Activated T-cell treated with anti-CD3 and anti-CD28 coated beads, Interleukin-2, amount 50 U/mL, for 24 hours (primary cell): ENCODE data around the gene B4GALNT1.
A peak's percentile ranks its signal among the peaks of the same experiment; 100 is the strongest.
"Not testable (repeated sequence)": the region's sequence is repeated elsewhere in the genome, so short reads cannot be mapped to it uniquely, and the experiment has no call there.

Experiments used
- DNase-seq: peaks from one replicate; pipeline ENCODE4 v3.0.0-alpha.2; 2020
- H3K27ac Mint-ChIP-seq: 2 replicates; pipeline ENCODE4 v1.8.0; 2020; ENCODE audit warnings: mild to moderate bottlenecking, mixed read lengths
- H3K27me3 Mint-ChIP-seq: 2 replicates; pipeline ENCODE4 v1.8.0; 2020; ENCODE audit warnings: mixed read lengths
- H3K36me3 Mint-ChIP-seq: 2 replicates; pipeline ENCODE4 v1.8.0; 2020; ENCODE audit warnings: low read depth, mixed read lengths
- H3K4me1 Mint-ChIP-seq: 2 replicates; pipeline ENCODE4 v1.8.0; 2020; ENCODE audit warnings: low read depth, mixed read lengths
- H3K4me3 Mint-ChIP-seq: 2 replicates; pipeline ENCODE4 v1.8.0; 2020; ENCODE audit warnings: mild to moderate bottlenecking, moderate library complexity, mixed read lengths
- H3K9me3 Mint-ChIP-seq: 2 replicates; pipeline ENCODE4 v1.8.0; 2020; ENCODE audit warnings: mixed read lengths

B4GALNT1 gene

GRCh38 chr12:57593187-57593586, 39.8 kb downstream of the B4GALNT1 start:
- Mint-ChIP-seq H3K4me3 (no peak overlapping the region), H3K27ac (no peak overlapping the region), H3K27me3 (no peaks in the 10 kb centered on the region), H3K4me1 (peaks cover 28% of the 10 kb centered on the region), H3K36me3 (peaks cover 43% of the 10 kb centered on the region), H3K9me3 (no peaks in the 10 kb centered on the region)
- no peak for DNase-seq

- Mint-ChIP-seq H3K27me3 (no peaks in the 10 kb centered on the region), H3K9me3 (no peaks in the 10 kb centered on the region), H3K36me3 (peaks cover 40% of the 10 kb centered on the region), H3K4me1 (peaks cover 28% of the 10 kb centered on the region), H3K4me3 (peak overlapping the region; percentile 87), H3K27ac (no peak overlapping the region)
- no peak for DNase-seq
Measured at GRCh38 chr12:57592551-57593165, 40.3 kb downstream of the B4GALNT1 start.

GRCh38 chr12:57591782-57592325, 41.1 kb downstream of the B4GALNT1 start:
- Mint-ChIP-seq H3K27me3 (no peaks in the 10 kb centered on the region), H3K36me3 (peaks cover 32% of the 10 kb centered on the region), H3K4me3 (peak overlapping the region; percentile 87), H3K27ac (peak overlapping the region; percentile 84), H3K4me1 (peaks cover 28% of the 10 kb centered on the region), H3K9me3 (no peaks in the 10 kb centered on the region)
- no peak for DNase-seq

GRCh38 chr12:57590864-57591781, 41.9 kb downstream of the B4GALNT1 start, which contains the start of gene PIP4K2C:
TSS of gene PIP4K2C (plus strand) at chr12:57591192. CDS start at chr12:57591290, 98 bp downstream.
- H3K9me3 Mint-ChIP-seq: no peaks in the 10 kb centered on the region
- peak; percentile 87 for DNase-seq
- peak within 1 kb of the TSS; percentile 87 for H3K4me3 Mint-ChIP-seq
- H3K36me3 Mint-ChIP-seq: peaks cover 26% of the 10 kb centered on the region
- H3K27me3 Mint-ChIP-seq: no peaks in the 10 kb centered on the region
- peaks cover 28% of the 10 kb centered on the region for H3K4me1 Mint-ChIP-seq
- H3K27ac Mint-ChIP-seq: peak within 1 kb of the TSS; percentile 86

- peak overlapping the region; percentile 86 for H3K27ac Mint-ChIP-seq
Measured at GRCh38 chr12:57590479-57590863, 42.5 kb downstream of the B4GALNT1 start.

GRCh38 chr12:57588951-57589610, 43.9 kb downstream of the B4GALNT1 start:
- H3K4me3 Mint-ChIP-seq, H3K9me3 Mint-ChIP-seq, H3K36me3 Mint-ChIP-seq, H3K27me3 Mint-ChIP-seq, DNase-seq, H3K27ac Mint-ChIP-seq: not testable (repeated sequence)
- peaks cover 27% of the 10 kb centered on the region for H3K4me1 Mint-ChIP-seq

More at GRCh38 chr12:57590479-57590863, 42.5 kb downstream of the B4GALNT1 start:
- no peaks in the 10 kb centered on the region for H3K9me3 Mint-ChIP-seq
- H3K36me3 Mint-ChIP-seq: peaks cover 20% of the 10 kb centered on the region
- no peaks in the 10 kb centered on the region for H3K27me3 Mint-ChIP-seq
- no peak for DNase-seq
- H3K4me1 Mint-ChIP-seq: peaks cover 28% of the 10 kb centered on the region
- H3K4me3 Mint-ChIP-seq: peak overlapping the region; percentile 87

- Mint-ChIP-seq H3K27ac (no peak overlapping the region), H3K9me3 (no peaks in the 10 kb centered on the region), H3K4me1 (peaks cover 15% of the 10 kb centered on the region), H3K27me3 (peaks cover 3% of the 10 kb centered on the region), H3K36me3 (peaks cover 5% of the 10 kb centered on the region), H3K4me3 (no peak overlapping the region)
- DNase-seq: no peak
Measured at GRCh38 chr12:57586832-57587429, 46.1 kb downstream of the B4GALNT1 start.

DNA sequence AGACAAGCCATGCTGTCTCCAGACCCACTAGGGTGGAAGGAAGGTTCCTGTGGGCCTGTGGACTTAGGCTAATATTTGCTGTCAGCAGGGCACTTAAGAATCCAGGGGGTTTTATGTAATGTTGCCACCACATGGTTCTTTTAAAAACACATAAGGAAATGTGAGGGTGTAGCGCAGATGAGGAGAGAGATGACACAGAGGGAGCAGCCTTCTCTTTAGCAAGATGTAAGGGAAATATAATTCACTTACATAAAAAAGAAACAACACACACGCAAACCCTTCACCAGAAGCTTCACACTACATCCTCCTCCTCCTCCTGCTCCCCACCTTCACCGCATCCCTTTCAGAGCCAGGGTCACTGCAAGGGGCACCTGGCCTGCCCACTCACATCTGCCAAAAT, 46.9 kb downstream of the B4GALNT1 start:
- no peaks in the 10 kb centered on the region for H3K9me3 Mint-ChIP-seq
- no peak overlapping the region for H3K4me3 Mint-ChIP-seq
- peaks cover 3% of the 10 kb centered on the region for H3K27me3 Mint-ChIP-seq
- H3K4me1 Mint-ChIP-seq: peaks cover 10% of the 10 kb centered on the region
- H3K27ac Mint-ChIP-seq: no peak overlapping the region
- DNase-seq: no peak
- H3K36me3 Mint-ChIP-seq: peaks cover 1% of the 10 kb centered on the region

DNA sequence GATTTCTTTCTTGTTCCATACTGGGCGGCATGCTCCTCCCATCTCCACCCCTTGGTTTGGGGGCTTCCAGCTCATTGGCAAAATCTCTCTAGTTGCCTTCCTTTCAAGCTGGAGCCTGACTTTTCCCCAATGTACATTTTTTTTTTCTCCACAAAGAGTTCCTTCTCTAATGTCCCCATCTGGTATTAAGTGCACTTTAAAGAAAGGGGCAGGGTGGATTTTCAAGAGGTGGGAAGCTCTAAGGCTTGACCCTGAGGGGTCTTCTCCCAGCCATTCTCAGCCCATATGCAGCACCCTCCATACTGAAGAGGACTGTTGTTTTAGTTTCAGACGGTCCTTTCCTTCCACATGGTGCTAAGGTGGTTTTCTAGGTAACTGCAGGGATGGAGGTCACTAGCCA, 47.8 kb downstream of the B4GALNT1 start:
- Mint-ChIP-seq H3K4me3 (no peak overlapping the region), H3K9me3 (no peaks in the 10 kb centered on the region), H3K4me1 (peaks cover 3% of the 10 kb centered on the region), H3K27ac (no peak overlapping the region), H3K36me3 (no peaks in the 10 kb centered on the region), H3K27me3 (peaks cover 3% of the 10 kb centered on the region)
- no peak for DNase-seq

- Mint-ChIP-seq H3K4me3 (no peak overlapping the region), H3K27me3 (peaks cover 3% of the 10 kb centered on the region), H3K9me3 (no peaks in the 10 kb centered on the region), H3K36me3 (no peaks in the 10 kb centered on the region), H3K4me1 (peaks cover 3% of the 10 kb centered on the region), H3K27ac (no peak overlapping the region)
- no peak for DNase-seq
Measured at GRCh38 chr12:57584690-57585089, 48.3 kb downstream of the B4GALNT1 start.

- Mint-ChIP-seq H3K9me3 (no peaks in the 10 kb centered on the region), H3K4me1 (peaks cover 3% of the 10 kb centered on the region), H3K27ac (no peak overlapping the region), H3K4me3 (no peak overlapping the region), H3K36me3 (no peaks in the 10 kb centered on the region), H3K27me3 (peaks cover 3% of the 10 kb centered on the region)
- DNase-seq: no peak
Measured at GRCh38 chr12:57584050-57584449, 49.0 kb downstream of the B4GALNT1 start.

DNA sequence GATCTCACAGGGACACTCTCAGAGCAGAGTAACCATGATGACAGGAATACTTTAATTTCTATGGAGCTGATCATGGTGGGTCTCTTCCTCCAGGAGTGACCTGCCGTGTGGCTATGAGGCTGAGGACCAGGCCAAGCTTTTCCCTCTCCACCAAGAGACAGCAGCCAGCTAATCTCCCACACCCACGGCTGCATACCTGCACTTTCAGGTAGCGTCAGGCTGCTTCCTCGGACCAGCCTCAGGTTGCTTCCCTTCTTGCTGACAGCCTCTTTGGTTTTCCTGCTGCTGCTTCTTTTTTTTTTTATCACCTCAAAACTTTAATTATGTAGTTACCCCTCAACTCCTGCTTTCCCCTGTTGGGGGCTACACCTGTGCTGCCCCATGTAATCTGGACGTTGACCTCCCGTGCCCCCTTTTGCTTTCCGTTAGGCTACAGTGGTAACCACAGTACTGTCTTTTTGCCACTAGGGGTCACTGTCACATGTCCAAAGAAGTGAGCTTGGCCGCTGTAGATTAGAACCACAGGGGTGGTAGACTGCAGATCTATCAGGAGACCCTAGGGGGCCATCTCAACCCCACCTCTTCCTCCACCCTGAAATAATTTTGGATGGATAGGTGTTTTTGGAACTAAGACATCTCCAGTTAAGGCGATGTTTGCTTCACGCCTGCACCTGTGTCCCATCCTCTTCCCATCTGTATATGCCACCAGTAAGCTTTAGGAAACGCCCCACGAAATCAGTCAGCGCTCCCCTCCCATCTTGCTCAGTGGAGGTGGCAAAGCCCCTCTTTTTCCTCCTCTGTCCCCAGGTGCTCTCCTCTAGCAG, 49.8 kb downstream of the B4GALNT1 start:
- Mint-ChIP-seq H3K27ac (no peak overlapping the region), H3K4me1 (peaks cover 3% of the 10 kb centered on the region), H3K9me3 (no peaks in the 10 kb centered on the region), H3K4me3 (no peak overlapping the region), H3K36me3 (no peaks in the 10 kb centered on the region), H3K27me3 (peaks cover 3% of the 10 kb centered on the region)
- peak; percentile 57 for DNase-seq

DNA sequence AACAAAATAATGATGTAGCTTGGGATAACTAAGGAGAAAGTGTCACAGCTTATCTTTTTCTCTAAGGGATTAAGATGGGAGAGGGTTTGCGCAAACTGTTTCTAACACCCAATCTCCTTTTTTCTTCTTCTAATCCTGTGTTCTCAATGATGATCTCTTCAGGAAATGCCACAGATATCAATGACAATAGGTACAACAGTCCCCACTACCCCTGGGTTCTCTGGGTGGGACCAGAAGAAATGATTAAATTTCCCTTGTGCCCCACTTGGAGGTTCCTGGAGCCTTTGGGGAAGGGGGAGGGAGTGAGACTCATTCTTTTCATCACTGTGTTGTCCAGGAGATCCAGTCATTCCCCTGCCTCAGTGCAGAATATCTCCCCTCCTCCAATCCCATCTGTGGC, 50.6 kb downstream of the B4GALNT1 start:
- peaks cover 3% of the 10 kb centered on the region for H3K4me1 Mint-ChIP-seq
- peaks cover 3% of the 10 kb centered on the region for H3K27me3 Mint-ChIP-seq
- H3K9me3 Mint-ChIP-seq: no peaks in the 10 kb centered on the region

More for the DNA sequence above, 50.6 kb downstream of the B4GALNT1 start:
- H3K4me3 Mint-ChIP-seq: no peak overlapping the region
- H3K27ac Mint-ChIP-seq: no peak overlapping the region
- no peak for DNase-seq
- no peaks in the 10 kb centered on the region for H3K36me3 Mint-ChIP-seq
